Gastroesophageal sphincter (tissue), 4 donors: ENCODE measurements around the gene RSPO1. TPM values are rescaled to one million over a fixed set of nuclear protein-coding genes. Genes with fewer than 3 reads are reported as not detected.

Source experiments
- ATAC-seq: fragments of 150-250 bp; one replicate; pipeline ENCODE4 v1.9.1; 2016; ENCODE audit warnings: mild to moderate bottlenecking, moderate library complexity
- H3K27ac ChIP-seq, 4 donors: fragments of 200-600 bp; sonication (generic) in 3 of 4; 1 replicate in 3 of 4; 2 replicates in 1 of 4; pipeline ENCODE4 v1.5.1; 2016 to 2019
- H3K27me3 ChIP-seq: fragments of 200-600 bp; sonication (generic); one replicate; pipeline ENCODE4 v1.5.1; 2019
- H3K36me3 ChIP-seq, 2 donors: fragments of 200-600 bp; sonication (generic); one replicate each; pipeline ENCODE4 v1.5.1; 2019; ENCODE audit warnings: control low read depth in 1 of 2
- H3K4me1 ChIP-seq, 3 donors: fragments of 200-600 bp; sonication (generic); 1 replicate in 2 of 3; 2 replicates in 1 of 3; pipeline ENCODE4 v1.5.1; 2016 to 2019; ENCODE audit warnings: control low read depth in 2 of 3
- H3K4me3 ChIP-seq, 2 donors: fragments of 200-600 bp; sonication (generic); one replicate each; pipeline ENCODE4 v1.5.1; 2019; ENCODE audit warnings: mild to moderate bottlenecking in 1 of 2, moderate library complexity in 1 of 2
- H3K9me3 ChIP-seq, 3 donors: fragments of 200-600 bp; sonication (generic); one replicate each; pipeline ENCODE4 v1.5.1; 2017 to 2019; ENCODE audit warnings: control low read depth in 2 of 3
- CTCF ChIP-seq, 4 experiments: fragments of 200-600 bp in 2 of 4; fragments of 450-650 bp in 2 of 4; sonication (generic) in 1 of 4; IDR thresholded peaks; one replicate each; pipeline ENCODE4 v1.5.1; 2017 to 2019; ENCODE audit warnings: antibody characterized with exemption in 4 of 4, mild to moderate bottlenecking in 2 of 4, moderate library complexity in 2 of 4
- EP300 ChIP-seq: sonication (generic); formaldehyde crosslinking; IDR thresholded peaks from one replicate; pipeline ENCODE4 v1.6.1; 2017; ENCODE audit warnings: antibody characterized with exemption, mild to moderate bottlenecking
- POLR2A ChIP-seq, 2 donors: fragments of 450-650 bp; IDR thresholded peaks; one replicate each; pipeline ENCODE4 v1.6.1; 2017; ENCODE audit warnings: antibody characterized with exemption in 2 of 2, mild to moderate bottlenecking in 2 of 2, moderate library complexity in 1 of 2
- POLR2AphosphoS5 ChIP-seq: sonication (generic); formaldehyde crosslinking; IDR thresholded peaks from one replicate; pipeline ENCODE4 v1.6.1; 2017; ENCODE audit warnings: antibody characterized with exemption
- WGBS, 2 donors: methylation state at CpG; one replicate each; pipeline ENCODE4 v1.1.5; 2018; ENCODE audit warnings: low coverage in 1 of 2; 5-methylcytosine and 5-hydroxymethylcytosine counted together
- total RNA-seq, 4 donors: library from RNA; depleted of rRNA; stranded (reverse); fragments of >200 nt; gene quantifications; one replicate each; pipeline ENCODE4 v1.1.0, GENCODE V29; 2016

Gene RSPO1
- total RNA-seq, 4 donors from 2014 or later, result 0.47 to 4.0 (median 2.5) TPM

GRCh38 chr1:37677143-37677439 is 42.4 kb upstream of the RSPO1 start:
- Histone ChIP-seq H3K4me3 (no peak overlapping the region), H3K36me3 (peaks cover 0 to 19% of the 10 kb centered on the region in 2 donors), H3K4me1 (peaks cover 0 to 14% (median 0%) of the 10 kb centered on the region in 3 donors), H3K27me3 (peaks cover 19% of the 10 kb centered on the region), H3K9me3 (no peaks in the 10 kb centered on the region), H3K27ac (no peak overlapping the region)
- TF ChIP-seq POLR2AphosphoS5, result no peak
- ATAC-seq, result no peak
- 50 to 90% methylated on average over 1 to 2 of the region's 4 CpGs for WGBS, 2 donors

GRCh38 chr1:37676281-37677142 is 41.8 kb upstream of the RSPO1 start:
- 17 to 37% methylated on average over 6 to 9 of the region's 14 CpGs for WGBS, 2 donors

GRCh38 chr1:37673920-37674319 is 39.2 kb upstream of the RSPO1 start:
- WGBS, 2 donors, result no CpG with 5 or more reads among the region's 10 CpGs
- TF ChIP-seq POLR2A (IDR thresholded peaks at IDR 0.05), result no peak
- no peak for TF ChIP-seq CTCF (IDR thresholded peaks at IDR 0.05)
- TF ChIP-seq POLR2AphosphoS5, result no peak
- TF ChIP-seq EP300, result no peak
- H3K9me3 ChIP-seq, result no peaks in the 10 kb centered on the region

More at GRCh38 chr1:37676281-37677142, 41.8 kb upstream of the RSPO1 start:
- Histone ChIP-seq H3K36me3 (peaks cover 0 to 19% of the 10 kb centered on the region in 2 donors), H3K4me1 (peaks cover 0 to 14% (median 0%) of the 10 kb centered on the region in 3 donors), H3K9me3 (no peaks in the 10 kb centered on the region), H3K27me3 (peaks cover 25% of the 10 kb centered on the region), H3K4me3 (no peak overlapping the region), H3K27ac (peak overlapping the region in 2 of 4 donors; percentile 22 to 25)
- no peak for TF ChIP-seq POLR2A (IDR thresholded peaks at IDR 0.05)
- TF ChIP-seq CTCF (IDR thresholded peaks at IDR 0.05), result no peak
- no peak for TF ChIP-seq POLR2AphosphoS5
- TF ChIP-seq EP300, result no peak
- ATAC-seq, result no peak

GRCh38 chr1:37672136-37672870 is 37.6 kb upstream of the RSPO1 start:
- H3K36me3 ChIP-seq, result no peaks in the 10 kb centered on the region
- H3K9me3 ChIP-seq, result no peaks in the 10 kb centered on the region
- TF ChIP-seq POLR2AphosphoS5 (no peak), CTCF (IDR thresholded peaks at IDR 0.05) (no peak), POLR2A (IDR thresholded peaks at IDR 0.05) (no peak), EP300 (no peak)
- ATAC-seq, result no peak
- H3K27ac ChIP-seq, result no peak overlapping the region
- H3K27me3 ChIP-seq, result peaks cover 57% of the 10 kb centered on the region
- H3K4me3 ChIP-seq, result no peak overlapping the region
- 70% methylated on average over 5 of the region's 9 CpGs; no CpG with 5 or more reads in 1 of the 2 donors for WGBS, 2 donors
- H3K4me1 ChIP-seq, result peaks cover 0 to 14% (median 0%) of the 10 kb centered on the region in 3 donors

More at GRCh38 chr1:37673920-37674319, 39.2 kb upstream of the RSPO1 start:
- H3K4me3 ChIP-seq, result no peak overlapping the region
- peaks cover 0 to 14% (median 0%) of the 10 kb centered on the region in 3 donors for H3K4me1 ChIP-seq
- peaks cover 48% of the 10 kb centered on the region for H3K27me3 ChIP-seq
- no peak for ATAC-seq
- H3K36me3 ChIP-seq, result no peaks in the 10 kb centered on the region
- no peak overlapping the region for H3K27ac ChIP-seq

GRCh38 chr1:37671261-37671660 is 36.6 kb upstream of the RSPO1 start:
- WGBS, 2 donors, result 65 to 68% methylated on average over 6 of the region's 6 CpGs
- no peak overlapping the region for H3K4me3 ChIP-seq

More at GRCh38 chr1:37671261-37671660, 36.6 kb upstream of the RSPO1 start:
- H3K9me3 ChIP-seq, result no peaks in the 10 kb centered on the region
- no peaks in the 10 kb centered on the region for H3K36me3 ChIP-seq
- no peak for ATAC-seq
- TF ChIP-seq CTCF (IDR thresholded peaks at IDR 0.05), result no peak
- no peak for TF ChIP-seq EP300
- TF ChIP-seq POLR2AphosphoS5, result no peak
- no peak for TF ChIP-seq POLR2A (IDR thresholded peaks at IDR 0.05)
- peaks cover 62% of the 10 kb centered on the region for H3K27me3 ChIP-seq
- peaks cover 0 to 8% (median 0%) of the 10 kb centered on the region in 3 donors for H3K4me1 ChIP-seq
- H3K27ac ChIP-seq, result no peak overlapping the region
